Mucosa of rectum (tissue), 2 donors: ENCODE results near the gene SORCS1.
"Not testable (repeated sequence)": the region's sequence is repeated elsewhere in the genome, so short reads cannot be mapped to it uniquely, and the experiment has no call there.

Experiments
- H3K27ac ChIP-seq, 2 donors: one replicate each; pipeline ENCODE4 v1.7.0; 2013; ENCODE audit warnings: inconsistent platforms in 2 of 2, low read depth in 2 of 2, low read length in 2 of 2
- H3K27me3 ChIP-seq, 2 donors: one replicate each; pipeline ENCODE4 v1.7.0; 2013; ENCODE audit warnings: low read length in 2 of 2; ENCODE audit not compliant: control insufficient read depth in 2 of 2, insufficient read depth in 2 of 2
- H3K36me3 ChIP-seq, 2 donors: one replicate each; pipeline ENCODE4 v1.7.0; 2013; ENCODE audit warnings: low read length in 2 of 2; ENCODE audit not compliant: control insufficient read depth in 2 of 2, insufficient read depth in 2 of 2
- H3K4me1 ChIP-seq, 2 donors: one replicate each; pipeline ENCODE4 v1.7.0; 2013; ENCODE audit warnings: low read length in 2 of 2, mild to moderate bottlenecking in 1 of 2; ENCODE audit not compliant: control insufficient read depth in 2 of 2, insufficient read depth in 2 of 2
- H3K4me3 ChIP-seq, 2 donors: one replicate each; pipeline ENCODE4 v1.7.0; 2013; ENCODE audit warnings: low read length in 2 of 2
- H3K9ac ChIP-seq, 2 donors: one replicate each; pipeline ENCODE4 v1.7.0; 2013; ENCODE audit warnings: low read length in 2 of 2, low read depth in 1 of 2, mild to moderate bottlenecking in 1 of 2
- H3K9me3 ChIP-seq, 2 donors: one replicate each; pipeline ENCODE4 v1.7.0; 2013; ENCODE audit warnings: low read length in 2 of 2; ENCODE audit not compliant: control insufficient read depth in 2 of 2
- donor health status: healthy.
- donor health status: Normal muscosa, but diverticular disease.

The SORCS1 gene

DNA sequence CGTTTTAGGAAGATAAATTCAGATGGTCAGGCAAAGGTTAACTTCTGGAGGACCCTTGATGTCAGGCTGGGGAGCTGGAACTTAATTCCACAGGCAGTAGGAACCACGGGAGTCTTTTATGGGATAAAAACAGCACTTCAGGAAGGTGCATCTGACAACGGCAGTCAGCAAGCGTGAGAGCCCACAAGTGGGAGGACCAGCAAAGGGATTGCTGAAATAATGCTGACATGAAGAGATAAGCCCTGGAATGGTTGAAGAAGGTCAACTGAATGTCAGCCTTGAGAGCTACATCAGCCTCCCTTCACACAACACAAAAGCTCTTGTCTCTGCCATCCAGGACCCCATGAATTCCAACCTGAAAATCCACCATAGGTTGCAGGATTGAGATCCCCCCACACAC is 138.8 kb downstream of the SORCS1 start:
- H3K27me3 ChIP-seq, result no peaks in the 10 kb centered on the region
- no peaks in the 10 kb centered on the region for H3K4me1 ChIP-seq
- H3K9me3 ChIP-seq, result no peaks in the 10 kb centered on the region
- H3K27ac ChIP-seq, result no peak overlapping the region
- no peak overlapping the region for H3K9ac ChIP-seq
- H3K36me3 ChIP-seq, result no peaks in the 10 kb centered on the region
- no peak overlapping the region for H3K4me3 ChIP-seq

DNA sequence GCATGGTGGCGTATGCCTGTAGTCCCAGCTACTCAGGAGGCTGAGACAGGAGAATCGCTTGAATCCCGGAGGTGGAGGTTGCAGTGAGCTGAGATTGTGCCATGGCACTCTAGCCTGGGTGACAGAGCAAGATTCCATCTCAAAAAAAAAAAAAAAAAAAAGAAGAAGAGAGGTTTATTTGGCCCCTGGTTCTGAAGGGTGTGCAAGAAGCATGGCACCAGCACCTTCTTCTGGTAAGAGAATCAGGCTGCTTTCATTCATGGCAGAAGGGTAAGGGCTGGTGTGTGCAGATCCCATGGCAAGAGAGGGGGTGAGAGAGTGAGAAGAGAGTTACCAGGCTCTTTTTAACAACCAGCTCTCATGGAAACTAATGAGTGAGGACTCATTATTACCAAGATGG is 140.5 kb downstream of the SORCS1 start:
- not testable (repeated sequence) for H3K4me3 ChIP-seq

GRCh38 chr10:107022600-107023354 is 141.7 kb downstream of the SORCS1 start:
- Histone ChIP-seq H3K9me3 (no peaks in the 10 kb centered on the region), H3K4me1 (no peaks in the 10 kb centered on the region), H3K27me3 (no peaks in the 10 kb centered on the region), H3K27ac (no peak overlapping the region), H3K4me3 (no peak overlapping the region), H3K9ac (no peak overlapping the region), H3K36me3 (no peaks in the 10 kb centered on the region)

More for the DNA sequence above, 140.5 kb downstream of the SORCS1 start:
- not testable (repeated sequence) for H3K36me3 ChIP-seq, H3K27me3 ChIP-seq, H3K4me1 ChIP-seq, H3K9ac ChIP-seq, H3K27ac ChIP-seq, H3K9me3 ChIP-seq

DNA sequence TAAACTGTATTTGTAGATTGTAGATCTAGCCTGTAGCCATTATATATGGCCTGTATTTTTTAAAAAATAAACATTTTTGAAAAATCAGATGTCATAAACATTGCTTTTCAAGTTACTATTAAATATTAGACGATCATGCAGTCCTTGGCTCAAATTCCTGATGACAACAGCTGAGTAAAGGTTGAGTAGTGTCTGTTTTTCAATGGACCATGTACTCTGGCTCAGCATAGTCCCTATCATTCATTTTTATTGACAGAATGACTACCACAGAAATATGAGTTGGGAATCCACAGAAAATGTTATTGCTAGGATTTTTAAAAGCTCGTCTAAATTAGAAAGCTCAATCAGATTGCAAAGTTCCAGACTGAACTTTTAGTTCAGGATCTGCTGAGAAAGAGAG is 145.4 kb downstream of the SORCS1 start:
- Histone ChIP-seq H3K9me3 (no peaks in the 10 kb centered on the region), H3K9ac (no peak overlapping the region), H3K4me1 (no peaks in the 10 kb centered on the region), H3K27ac (no peak overlapping the region), H3K36me3 (no peaks in the 10 kb centered on the region), H3K27me3 (no peaks in the 10 kb centered on the region), H3K4me3 (no peak overlapping the region)

- Histone ChIP-seq H3K4me3 (no peak overlapping the region), H3K27ac (no peak overlapping the region), H3K4me1 (no peaks in the 10 kb centered on the region), H3K36me3 (no peaks in the 10 kb centered on the region), H3K27me3 (no peaks in the 10 kb centered on the region), H3K9ac (no peak overlapping the region), H3K9me3 (no peaks in the 10 kb centered on the region)
Observed at GRCh38 chr10:107013258-107014006, 151.1 kb downstream of the SORCS1 start.

DNA sequence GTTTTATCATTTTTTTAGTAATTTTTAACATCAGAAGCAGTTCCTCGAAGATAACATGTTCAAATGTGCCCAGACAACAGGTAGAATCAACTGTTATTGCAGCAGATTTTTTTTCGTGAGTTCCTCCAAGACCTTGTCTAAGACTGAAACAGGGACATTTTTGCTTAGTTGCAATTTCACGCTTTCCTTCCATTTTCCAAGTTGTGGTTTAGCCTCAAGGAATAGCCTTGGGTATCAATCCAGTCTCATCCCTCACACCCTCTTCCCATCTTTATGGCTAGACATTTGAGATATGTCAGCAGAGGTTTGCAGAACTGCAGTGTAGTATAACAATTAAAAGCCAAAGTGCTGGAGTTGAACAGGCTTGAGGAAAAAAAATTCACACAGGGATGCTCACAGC is 152.5 kb downstream of the SORCS1 start:
- H3K4me1 ChIP-seq, result no peaks in the 10 kb centered on the region
- no peak overlapping the region for H3K27ac ChIP-seq
- no peaks in the 10 kb centered on the region for H3K9me3 ChIP-seq
- H3K36me3 ChIP-seq, result no peaks in the 10 kb centered on the region
- no peak overlapping the region for H3K4me3 ChIP-seq
- H3K9ac ChIP-seq, result no peak overlapping the region
- H3K27me3 ChIP-seq, result no peaks in the 10 kb centered on the region

DNA sequence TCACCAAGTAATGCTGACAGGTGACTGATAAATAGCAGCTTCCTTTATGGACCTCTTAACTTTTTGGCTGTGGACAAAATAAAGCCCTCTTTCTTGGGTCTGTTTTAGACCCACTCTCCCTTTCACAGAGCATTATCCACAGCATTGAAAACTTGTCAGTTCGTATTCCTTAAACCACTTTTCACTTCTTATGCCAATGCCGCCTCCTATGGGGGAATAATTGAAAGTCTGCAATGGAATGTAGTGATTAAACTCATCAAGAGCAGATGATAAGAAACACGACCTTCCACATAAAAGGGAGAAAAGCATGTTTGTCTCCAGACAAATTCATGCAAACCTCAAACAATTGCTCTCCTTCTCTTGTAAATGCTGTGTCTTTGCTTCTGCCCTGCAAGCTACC is 153.4 kb downstream of the SORCS1 start:
- H3K27ac ChIP-seq, result no peak overlapping the region
- H3K27me3 ChIP-seq, result no peaks in the 10 kb centered on the region
- no peak overlapping the region for H3K4me3 ChIP-seq

DNA sequence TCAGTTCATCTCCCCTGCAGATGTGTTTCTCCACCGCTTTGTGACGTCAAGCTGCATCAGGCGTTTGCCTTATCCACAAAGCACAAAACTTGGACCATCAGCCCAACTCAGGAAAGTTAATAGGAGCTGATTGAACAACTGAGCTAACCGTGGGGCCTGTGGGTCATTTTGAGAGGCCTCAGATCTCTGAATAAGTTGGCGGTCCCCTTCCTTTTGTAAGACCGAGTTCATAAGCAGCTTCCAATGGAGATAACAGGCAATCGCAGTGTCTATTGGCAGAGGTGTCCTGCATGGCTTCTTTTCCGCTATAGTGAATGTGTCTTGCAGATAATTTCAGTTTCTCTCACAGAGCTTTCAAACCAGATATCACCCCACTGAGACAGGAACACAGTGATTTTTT is 154.0 kb downstream of the SORCS1 start:
- no peaks in the 10 kb centered on the region for H3K27me3 ChIP-seq
- H3K27ac ChIP-seq, result no peak overlapping the region
- no peaks in the 10 kb centered on the region for H3K9me3 ChIP-seq
- no peak overlapping the region for H3K4me3 ChIP-seq
- no peaks in the 10 kb centered on the region for H3K4me1 ChIP-seq
- H3K9ac ChIP-seq, result no peak overlapping the region
- H3K36me3 ChIP-seq, result no peaks in the 10 kb centered on the region

More for the DNA sequence above, 153.4 kb downstream of the SORCS1 start:
- Histone ChIP-seq H3K9ac (no peak overlapping the region), H3K4me1 (no peaks in the 10 kb centered on the region), H3K9me3 (no peaks in the 10 kb centered on the region), H3K36me3 (no peaks in the 10 kb centered on the region)

- Histone ChIP-seq H3K27me3 (no peaks in the 10 kb centered on the region), H3K36me3 (no peaks in the 10 kb centered on the region), H3K9me3 (no peaks in the 10 kb centered on the region), H3K27ac (no peak overlapping the region), H3K9ac (no peak overlapping the region), H3K4me3 (no peak overlapping the region), H3K4me1 (no peaks in the 10 kb centered on the region)
Observed at GRCh38 chr10:107004362-107004761, 160.1 kb downstream of the SORCS1 start.

DNA sequence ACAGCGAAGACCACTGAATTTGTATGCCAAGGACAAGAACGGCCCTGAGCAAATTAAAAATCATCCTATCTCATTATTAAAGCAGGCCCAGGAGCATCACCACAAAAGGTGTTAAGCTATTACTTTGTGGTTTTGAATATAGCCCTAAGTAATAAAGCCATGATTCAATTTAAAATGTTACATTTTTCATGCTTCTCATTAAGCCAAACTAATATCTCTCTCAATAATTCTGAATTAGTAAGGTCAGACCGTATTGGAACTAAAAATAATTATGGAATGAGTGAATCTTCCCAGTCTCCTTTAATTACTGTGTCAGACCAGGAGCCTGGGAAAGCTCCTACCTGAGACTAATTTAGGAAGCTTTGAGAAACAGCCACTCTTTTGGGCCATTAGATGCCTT is 162.4 kb downstream of the SORCS1 start:
- H3K27ac ChIP-seq, result no peak overlapping the region
- H3K36me3 ChIP-seq, result no peaks in the 10 kb centered on the region
- no peaks in the 10 kb centered on the region for H3K9me3 ChIP-seq
- no peak overlapping the region for H3K4me3 ChIP-seq
- no peak overlapping the region for H3K9ac ChIP-seq
- H3K4me1 ChIP-seq, result no peaks in the 10 kb centered on the region
- H3K27me3 ChIP-seq, result no peaks in the 10 kb centered on the region
